HG03039 (cell line): Measurements from ENCODE around the gene PAK6.

ENCODE experiments used
- ATAC-seq: cut with Tn5 transposase; IDR thresholded peaks from one replicate; pipeline ENCODE4 v1.9.1; 2021; ENCODE audit warnings: mild to moderate bottlenecking, moderate library complexity; ENCODE audit not compliant: unreplicated experiment

PAK6 gene

GRCh38 chr15:40241269-40242212, 2.7 kb downstream of the PAK6 start:
- no peak for ATAC-seq

GRCh38 chr15:40242213-40242599, 3.3 kb downstream of the PAK6 start:
- ATAC-seq, result no peak

DNA sequence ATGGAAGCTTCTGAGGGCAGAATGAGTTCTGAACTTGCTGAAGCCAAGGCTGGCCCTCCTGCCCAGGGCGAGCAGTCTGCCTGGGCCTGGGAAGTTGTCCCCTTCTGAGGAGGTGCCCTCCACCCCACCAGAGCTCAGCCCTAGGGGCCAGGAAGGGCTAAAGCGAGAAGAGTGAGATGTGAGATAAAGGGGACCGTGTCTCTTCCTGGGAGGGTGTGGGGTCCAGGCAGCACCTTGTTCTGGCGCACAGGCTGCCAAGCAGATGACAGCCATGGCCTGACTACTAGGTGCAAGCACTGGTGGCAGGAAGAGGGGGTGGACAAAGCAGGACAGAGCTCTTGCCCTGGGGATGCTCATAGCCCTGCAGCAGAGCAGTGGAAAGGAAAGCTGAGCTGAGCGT, 3.7 kb downstream of the PAK6 start:
- no peak for ATAC-seq

GRCh38 chr15:40243126-40243810, 4.4 kb downstream of the PAK6 start:
- ATAC-seq, result no peak

DNA sequence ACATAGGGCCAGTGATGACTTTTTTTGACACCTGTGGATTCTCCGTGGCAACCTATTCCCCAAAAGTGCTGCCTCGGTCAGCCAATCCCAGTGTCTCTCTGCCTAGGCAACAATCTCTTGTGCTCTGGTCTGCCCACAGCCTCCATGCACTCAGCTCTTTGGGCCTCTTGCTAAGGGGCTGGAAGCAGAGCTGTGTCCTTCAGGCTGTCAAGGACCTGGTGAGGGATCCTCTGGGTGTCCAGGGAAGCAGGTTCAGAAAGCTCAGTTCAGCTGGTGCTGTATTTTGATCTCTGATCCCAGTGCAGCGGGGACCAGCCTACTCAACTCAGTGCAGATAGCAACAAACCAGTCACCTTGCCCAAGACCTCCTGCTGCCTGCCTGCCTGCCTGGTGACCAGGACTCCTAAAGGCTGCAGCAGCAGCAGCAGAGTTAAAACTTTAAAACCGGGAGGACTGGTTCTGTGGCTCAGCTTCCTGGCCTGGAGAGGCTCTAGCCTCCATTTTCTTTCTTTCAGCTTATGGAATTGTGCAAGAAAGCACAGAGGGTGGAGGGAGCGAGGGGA, 6.2 kb downstream of the PAK6 start:
- ATAC-seq, result no peak

DNA sequence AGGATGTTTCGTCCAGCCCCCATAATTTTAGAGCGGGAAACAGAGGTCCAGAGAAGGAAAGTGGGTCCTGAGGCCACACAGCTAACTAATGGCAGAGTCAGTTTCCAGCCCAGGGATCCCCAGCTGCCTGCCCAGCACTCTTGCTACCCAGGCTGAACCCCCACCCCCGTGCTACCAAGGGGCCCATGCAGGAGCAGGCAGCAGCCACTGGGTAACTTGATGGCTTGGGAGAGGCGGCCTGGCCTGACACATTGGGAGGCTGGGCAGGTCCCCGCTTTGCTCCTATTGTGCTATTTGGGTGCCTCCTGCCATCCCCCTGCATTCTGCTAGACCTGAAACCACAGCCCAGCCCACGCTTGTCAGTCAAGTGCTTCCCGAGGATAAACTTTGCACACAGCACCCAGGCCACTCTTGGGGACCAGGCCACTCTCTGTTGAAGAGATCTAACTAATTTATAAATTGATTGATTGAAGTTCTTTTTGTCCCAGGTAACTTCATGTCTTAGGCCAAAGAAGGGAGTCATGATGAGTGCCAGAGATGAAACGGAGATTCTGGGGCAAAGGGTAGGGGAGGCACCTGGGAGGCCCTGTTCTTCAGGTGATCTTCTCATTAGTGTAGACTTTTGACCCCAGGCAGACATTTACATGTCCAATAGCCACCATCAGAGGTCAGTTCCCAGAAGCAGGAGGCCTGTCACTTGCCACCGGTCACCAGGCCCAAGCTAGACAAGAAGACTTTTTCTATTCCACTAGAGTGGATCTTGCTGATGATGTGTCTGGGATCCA, 7.0 kb downstream of the PAK6 start:
- no peak for ATAC-seq

DNA sequence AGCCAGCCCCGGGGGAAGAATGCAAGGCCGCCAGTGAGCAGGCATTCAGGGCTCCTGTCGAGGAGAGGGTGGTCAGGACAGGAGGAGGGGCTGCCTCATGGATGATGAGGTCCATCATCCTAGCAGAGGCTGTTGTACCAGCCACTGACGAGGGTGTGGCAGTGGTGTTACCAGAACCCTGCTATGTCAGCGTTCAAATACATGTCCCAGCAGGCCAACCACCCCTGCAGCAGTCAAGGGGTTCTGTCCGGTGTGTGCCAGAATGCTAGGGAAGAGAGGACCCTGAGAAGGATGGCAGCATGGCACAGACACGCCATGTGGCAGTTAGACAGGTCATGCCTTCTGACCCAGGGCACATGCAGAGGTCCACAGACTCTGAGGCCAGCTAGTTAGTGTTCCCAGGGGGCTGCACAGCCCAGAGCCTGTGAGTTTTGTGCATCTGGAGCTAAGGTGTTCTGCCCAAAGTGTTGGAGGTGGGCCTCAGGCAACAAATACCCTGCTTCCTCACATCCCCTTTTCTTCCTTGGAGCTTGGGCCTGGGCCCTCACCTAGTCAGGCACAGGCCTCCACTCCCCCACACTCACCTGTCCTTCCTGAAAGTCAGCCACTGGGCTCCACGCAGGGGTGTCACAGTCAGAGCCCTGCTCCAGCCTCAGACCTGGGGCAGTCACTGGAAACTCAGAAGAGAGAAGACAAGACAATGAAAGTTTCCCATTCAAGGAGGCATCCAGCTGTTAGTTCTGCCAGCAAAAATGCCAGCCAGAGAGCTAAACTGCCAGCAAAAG, 7.8 kb downstream of the PAK6 start:
- no peak for ATAC-seq

DNA sequence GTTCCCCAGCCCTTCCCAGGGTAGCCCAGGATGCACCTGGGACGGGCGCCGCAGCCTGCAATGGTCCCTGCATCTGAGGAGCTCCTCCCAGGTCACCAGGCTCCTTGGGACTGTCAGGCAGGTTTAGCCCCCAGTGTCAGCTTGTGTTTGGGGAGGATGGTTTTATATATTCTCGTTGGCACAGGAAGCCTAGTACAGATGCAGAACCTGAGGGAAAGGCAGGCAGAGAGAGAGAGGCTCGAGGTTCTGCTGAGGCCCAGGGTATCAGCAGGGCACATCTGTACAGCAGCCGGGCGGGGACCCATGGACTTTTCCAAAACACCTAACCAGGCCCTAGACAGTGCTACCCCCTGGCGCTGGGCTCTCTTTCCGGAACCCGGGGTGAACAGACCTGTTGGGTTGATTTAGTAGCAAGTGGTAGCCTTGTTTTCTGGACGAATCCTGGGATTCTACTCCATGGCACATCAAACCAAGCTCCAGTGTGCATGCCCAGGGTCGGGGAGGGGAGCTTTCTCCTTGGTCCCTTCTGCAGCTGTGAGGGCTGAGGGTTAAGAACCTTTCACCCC, 8.6 kb downstream of the PAK6 start:
- ATAC-seq, result no peak

GRCh38 chr15:40248006-40248783, 9.3 kb downstream of the PAK6 start:
- ATAC-seq, result no peak

GRCh38 chr15:40249477-40250303, 10.8 kb downstream of the PAK6 start:
- ATAC-seq, result no peak

DNA sequence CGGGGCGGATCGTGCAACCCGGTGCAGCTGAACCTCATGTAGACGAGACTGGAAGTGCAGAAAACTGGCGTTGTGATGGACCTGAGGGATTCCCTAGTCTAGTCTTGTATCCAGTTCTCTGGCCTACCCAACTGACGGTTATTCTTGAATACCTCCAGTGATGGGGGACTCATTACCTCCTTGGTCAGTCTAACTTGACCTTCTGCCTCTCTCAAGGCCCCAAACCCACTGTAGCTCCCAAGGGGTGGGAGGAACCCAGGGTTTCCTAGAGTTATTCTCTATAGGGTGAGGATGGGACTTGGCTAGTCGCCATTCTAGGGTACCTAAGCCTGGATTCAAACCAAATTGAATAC, 11.4 kb downstream of the PAK6 start:
- ATAC-seq, result no peak

DNA sequence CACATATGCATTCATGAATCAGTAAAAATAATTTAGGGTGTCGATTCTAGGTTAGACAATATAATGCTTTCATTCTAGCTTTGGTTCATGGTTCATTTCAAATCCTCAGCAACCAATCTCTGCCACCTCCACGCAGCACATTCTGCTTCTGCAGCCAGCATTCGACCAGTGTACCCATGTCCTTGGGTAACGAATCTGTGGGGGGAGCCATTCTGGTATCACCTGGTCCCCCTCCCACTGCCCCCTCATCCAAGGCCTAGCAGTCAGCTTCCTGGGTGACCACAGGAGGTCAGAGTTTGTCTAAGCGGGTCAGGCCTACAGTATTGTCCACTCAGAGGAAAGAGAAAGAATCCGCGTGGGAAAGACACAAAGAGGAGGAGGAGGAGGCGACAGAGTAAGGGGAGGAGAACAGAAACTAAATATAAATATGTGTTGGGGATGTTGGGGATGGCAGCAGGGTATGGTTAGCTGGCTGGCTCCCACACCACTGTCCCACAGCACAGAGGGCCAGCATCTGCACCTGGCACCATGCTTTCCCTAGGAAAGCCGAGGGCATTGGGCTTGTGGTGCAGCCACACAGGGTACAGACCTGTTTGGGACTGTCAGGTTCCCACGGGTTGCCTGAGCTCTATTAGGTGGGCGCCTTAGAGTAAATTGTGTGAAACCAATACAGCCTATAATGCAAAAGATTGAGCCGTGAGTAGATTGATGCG, 12.1 kb downstream of the PAK6 start:
- no peak for ATAC-seq

GRCh38 chr15:40251486-40252140, 12.8 kb downstream of the PAK6 start:
- ATAC-seq, result no peak

DNA sequence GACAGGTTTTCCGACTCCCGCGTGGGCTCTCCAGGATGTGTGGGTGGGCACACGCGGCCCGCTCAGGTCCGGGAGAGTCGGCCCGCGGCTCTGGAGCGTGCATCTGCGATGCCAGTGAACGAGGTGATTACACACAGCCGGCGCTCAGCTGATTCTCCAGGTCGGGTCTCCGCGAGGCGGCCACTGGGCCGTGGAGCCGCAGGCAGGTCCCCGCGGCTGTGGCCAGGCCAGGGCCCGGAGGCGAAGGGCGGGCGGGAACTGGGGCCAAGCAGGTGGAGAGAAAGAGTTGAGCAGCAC, 13.2 kb downstream of the PAK6 start:
- ATAC-seq, result no peak

- no peak for ATAC-seq
These were observed 13.7 kb downstream of the PAK6 start for GRCh38 chr15:40252438-40253166.

DNA sequence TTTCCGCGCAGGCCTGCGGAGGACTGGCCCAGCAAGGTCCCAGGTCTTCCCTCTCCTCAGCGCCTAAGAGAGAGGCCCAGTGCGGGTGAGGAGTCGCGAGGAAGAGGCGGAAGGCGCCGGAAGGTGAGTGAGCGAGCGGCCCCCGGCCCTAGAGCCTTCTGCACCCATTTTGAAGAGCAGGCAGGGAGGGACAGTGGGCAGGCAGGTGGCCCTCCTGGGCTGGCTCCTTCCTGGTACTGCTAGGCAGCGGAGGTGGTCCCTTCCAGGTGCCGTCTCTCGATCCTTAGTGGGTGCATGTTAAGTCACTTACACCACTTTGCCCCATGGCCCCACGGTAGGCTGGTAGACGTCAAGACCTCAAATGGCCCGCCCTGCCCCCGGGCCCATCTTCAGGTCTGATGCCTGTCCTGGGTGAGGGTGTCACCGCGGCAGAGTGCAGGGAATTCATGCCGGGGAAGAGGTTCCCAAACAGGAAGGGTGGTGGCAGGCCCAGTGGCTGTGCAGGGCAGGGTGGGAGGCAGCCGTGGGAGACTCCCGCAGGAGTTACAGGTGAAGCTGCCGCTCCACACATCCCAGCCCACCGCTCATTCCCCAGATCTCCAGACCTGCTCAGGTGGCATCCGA, 14.4 kb downstream of the PAK6 start:
- ATAC-seq, result no peak
